Lower leg skin (tissue), 3 donors: ENCODE measurements around the gene CELF2.

Source experiments
- POLR2A ChIP-seq, 2 donors: fragments of 450-650 bp; IDR thresholded peaks; one replicate each; pipeline ENCODE4 v1.6.1; 2016 to 2017; ENCODE audit warnings: antibody characterized with exemption in 2 of 2, mild to moderate bottlenecking in 1 of 2, moderate library complexity in 1 of 2
- TF ChIP-seq, protein P1 (sequence below), 3 donors: fragments of 450-650 bp; IDR thresholded peaks; one replicate each; pipeline ENCODE4 v1.5.1; 2016; ENCODE audit warnings: antibody characterized with exemption in 3 of 3, mild to moderate bottlenecking in 3 of 3, moderate library complexity in 2 of 3

DNA sequence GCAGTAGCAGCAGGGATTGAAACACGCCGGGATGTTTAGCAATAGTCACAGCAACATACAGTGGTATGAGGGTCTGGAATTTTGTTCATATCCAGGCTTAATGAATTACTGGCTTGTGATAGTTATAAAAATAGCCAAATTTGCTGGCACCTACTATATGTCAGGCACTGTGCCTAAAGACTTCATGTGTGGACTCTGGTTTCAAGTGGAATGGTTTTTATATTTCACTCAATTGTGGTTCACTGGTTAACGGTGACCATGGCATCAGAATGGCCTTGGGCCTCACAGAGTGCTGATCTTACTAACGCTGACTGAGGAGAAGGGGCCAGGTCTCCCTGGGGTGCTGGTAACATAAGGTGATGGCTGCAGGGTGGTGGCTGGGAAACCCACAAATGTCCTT lies 55.7 kb downstream of the CELF2 start:
- TF ChIP-seq, protein P1, sequence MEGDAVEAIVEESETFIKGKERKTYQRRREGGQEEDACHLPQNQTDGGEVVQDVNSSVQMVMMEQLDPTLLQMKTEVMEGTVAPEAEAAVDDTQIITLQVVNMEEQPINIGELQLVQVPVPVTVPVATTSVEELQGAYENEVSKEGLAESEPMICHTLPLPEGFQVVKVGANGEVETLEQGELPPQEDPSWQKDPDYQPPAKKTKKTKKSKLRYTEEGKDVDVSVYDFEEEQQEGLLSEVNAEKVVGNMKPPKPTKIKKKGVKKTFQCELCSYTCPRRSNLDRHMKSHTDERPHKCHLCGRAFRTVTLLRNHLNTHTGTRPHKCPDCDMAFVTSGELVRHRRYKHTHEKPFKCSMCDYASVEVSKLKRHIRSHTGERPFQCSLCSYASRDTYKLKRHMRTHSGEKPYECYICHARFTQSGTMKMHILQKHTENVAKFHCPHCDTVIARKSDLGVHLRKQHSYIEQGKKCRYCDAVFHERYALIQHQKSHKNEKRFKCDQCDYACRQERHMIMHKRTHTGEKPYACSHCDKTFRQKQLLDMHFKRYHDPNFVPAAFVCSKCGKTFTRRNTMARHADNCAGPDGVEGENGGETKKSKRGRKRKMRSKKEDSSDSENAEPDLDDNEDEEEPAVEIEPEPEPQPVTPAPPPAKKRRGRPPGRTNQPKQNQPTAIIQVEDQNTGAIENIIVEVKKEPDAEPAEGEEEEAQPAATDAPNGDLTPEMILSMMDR (IDR thresholded peaks at IDR 0.05): no peak
- no peak for TF ChIP-seq POLR2A (IDR thresholded peaks at IDR 0.05)
